ENCODE measurements around the gene ALDH1L1. TPM values are rescaled to one million over a fixed set of nuclear protein-coding genes. Genes with fewer than 3 reads are reported as not detected.
A peak's percentile ranks its signal among the peaks of the same experiment; 100 is the strongest.

The ALDH1L1 gene
- total RNA-seq, 1 donor from 2014 or later = not detected

DNA sequence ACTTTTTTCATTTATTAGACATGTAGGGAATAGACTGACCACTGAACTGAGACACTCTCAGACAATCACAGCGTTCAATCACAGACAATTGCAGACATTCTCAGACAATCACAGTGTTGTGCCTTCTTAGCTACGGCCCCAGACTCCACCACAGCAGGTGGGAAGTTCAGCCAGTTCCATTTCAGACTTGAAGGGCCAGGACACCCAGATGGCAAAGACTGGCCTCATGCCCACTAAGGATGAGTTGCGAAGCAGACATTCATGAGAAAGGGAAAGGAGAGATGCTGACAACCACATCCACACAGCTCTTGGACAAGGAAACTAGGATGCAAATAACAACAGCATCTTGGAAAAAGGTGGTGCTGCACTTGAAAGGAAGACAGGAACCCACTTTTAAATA is 21.9 kb upstream of the ALDH1L1 start:
- no peak for DNase-seq
- no peaks in the 10 kb centered on the region for H3K27me3 Mint-ChIP-seq (ENCODE audit: unreplicated experiment)
- TF ChIP-seq, protein P1, sequence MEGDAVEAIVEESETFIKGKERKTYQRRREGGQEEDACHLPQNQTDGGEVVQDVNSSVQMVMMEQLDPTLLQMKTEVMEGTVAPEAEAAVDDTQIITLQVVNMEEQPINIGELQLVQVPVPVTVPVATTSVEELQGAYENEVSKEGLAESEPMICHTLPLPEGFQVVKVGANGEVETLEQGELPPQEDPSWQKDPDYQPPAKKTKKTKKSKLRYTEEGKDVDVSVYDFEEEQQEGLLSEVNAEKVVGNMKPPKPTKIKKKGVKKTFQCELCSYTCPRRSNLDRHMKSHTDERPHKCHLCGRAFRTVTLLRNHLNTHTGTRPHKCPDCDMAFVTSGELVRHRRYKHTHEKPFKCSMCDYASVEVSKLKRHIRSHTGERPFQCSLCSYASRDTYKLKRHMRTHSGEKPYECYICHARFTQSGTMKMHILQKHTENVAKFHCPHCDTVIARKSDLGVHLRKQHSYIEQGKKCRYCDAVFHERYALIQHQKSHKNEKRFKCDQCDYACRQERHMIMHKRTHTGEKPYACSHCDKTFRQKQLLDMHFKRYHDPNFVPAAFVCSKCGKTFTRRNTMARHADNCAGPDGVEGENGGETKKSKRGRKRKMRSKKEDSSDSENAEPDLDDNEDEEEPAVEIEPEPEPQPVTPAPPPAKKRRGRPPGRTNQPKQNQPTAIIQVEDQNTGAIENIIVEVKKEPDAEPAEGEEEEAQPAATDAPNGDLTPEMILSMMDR (IDR thresholded peaks at IDR 0.05; ENCODE audit: partially characterized antibody, unreplicated experiment) = no peak
- H3K4me1 Mint-ChIP-seq (ENCODE audit: low read depth, unreplicated experiment) = no peaks in the 10 kb centered on the region
- no peak overlapping the region for H3K27ac Mint-ChIP-seq (ENCODE audit: unreplicated experiment)
- H3K4me3 Mint-ChIP-seq (ENCODE audit: unreplicated experiment) = no peak overlapping the region
- H3K36me3 Mint-ChIP-seq (ENCODE audit: unreplicated experiment) = peaks cover 5% of the 10 kb centered on the region
- H3K9me3 Mint-ChIP-seq (ENCODE audit: unreplicated experiment) = peaks cover 2% of the 10 kb centered on the region

DNA sequence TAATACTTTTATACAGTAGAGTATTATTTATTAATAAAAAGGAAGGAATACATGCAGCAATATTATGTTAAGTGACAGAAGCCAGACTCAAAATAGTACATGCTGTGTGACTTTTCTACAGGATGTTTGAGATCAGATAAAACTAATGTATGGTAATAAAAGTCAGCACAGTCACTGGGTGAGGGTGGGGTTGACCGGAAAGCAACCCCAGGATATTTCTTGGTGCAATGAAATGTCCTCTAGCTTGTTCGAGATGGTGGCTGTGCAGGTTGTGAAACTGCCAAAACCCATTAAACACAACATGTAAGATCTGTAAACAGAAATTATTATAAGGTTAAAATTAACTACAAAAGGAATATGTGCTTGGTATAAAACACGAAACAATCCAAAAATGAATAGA is 20.8 kb upstream of the ALDH1L1 start:
- Mint-ChIP-seq H3K27me3 (ENCODE audit: unreplicated experiment) (no peaks in the 10 kb centered on the region), H3K9me3 (ENCODE audit: unreplicated experiment) (peaks cover 2% of the 10 kb centered on the region), H3K4me3 (ENCODE audit: unreplicated experiment) (no peak overlapping the region), H3K27ac (ENCODE audit: unreplicated experiment) (no peak overlapping the region), H3K4me1 (ENCODE audit: low read depth, unreplicated experiment) (no peaks in the 10 kb centered on the region), H3K36me3 (ENCODE audit: unreplicated experiment) (peaks cover 8% of the 10 kb centered on the region)
- DNase-seq = no peak
- TF ChIP-seq, protein P1 (IDR thresholded peaks at IDR 0.05; ENCODE audit: partially characterized antibody, unreplicated experiment) = no peak

DNA sequence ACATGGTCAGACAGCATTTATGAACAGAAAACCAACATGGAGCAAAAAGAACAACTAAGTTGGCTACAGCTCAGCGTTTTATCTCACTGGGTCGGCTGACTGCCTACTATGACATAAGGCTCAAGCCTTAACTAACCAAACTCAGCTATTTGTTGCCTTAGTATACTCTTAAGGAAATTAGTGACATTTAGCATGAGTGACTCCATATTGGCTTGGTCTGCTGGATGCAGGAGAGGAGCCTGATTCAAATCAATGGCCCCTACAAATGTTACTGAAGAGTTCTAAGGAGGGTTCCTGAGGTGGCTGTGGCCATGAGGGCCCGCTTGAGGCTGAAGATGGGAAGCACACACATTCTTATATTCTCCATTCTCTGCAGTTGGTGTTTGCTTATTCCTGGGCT is 20.1 kb upstream of the ALDH1L1 start:
- peaks cover 8% of the 10 kb centered on the region for H3K36me3 Mint-ChIP-seq (ENCODE audit: unreplicated experiment)
- peaks cover 2% of the 10 kb centered on the region for H3K9me3 Mint-ChIP-seq (ENCODE audit: unreplicated experiment)
- no peaks in the 10 kb centered on the region for H3K27me3 Mint-ChIP-seq (ENCODE audit: unreplicated experiment)
- H3K27ac Mint-ChIP-seq (ENCODE audit: unreplicated experiment) = no peak overlapping the region
- H3K4me1 Mint-ChIP-seq (ENCODE audit: low read depth, unreplicated experiment) = no peaks in the 10 kb centered on the region
- no peak for DNase-seq
- TF ChIP-seq, protein P1 (IDR thresholded peaks at IDR 0.05; ENCODE audit: partially characterized antibody, unreplicated experiment) = no peak
- no peak overlapping the region for H3K4me3 Mint-ChIP-seq (ENCODE audit: unreplicated experiment)

DNA sequence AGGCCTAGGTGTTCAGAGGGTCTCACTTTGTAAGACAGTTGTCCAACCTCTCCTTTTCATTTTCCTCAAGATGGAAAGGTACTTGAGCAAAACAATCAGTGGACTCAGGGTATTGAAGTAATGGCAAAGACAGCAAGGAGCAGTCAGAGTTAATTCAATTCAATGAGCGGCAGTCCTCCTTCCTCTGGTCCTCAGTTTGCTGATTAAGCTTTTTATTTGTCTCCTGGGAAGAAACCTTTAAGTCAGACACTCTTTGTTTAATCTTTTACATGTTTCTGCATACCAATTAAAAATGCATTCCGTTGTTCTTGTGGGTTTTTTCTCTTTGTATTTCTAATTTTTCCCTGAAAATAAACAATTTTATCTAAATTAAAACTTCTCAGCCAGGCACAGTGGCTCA is 18.9 kb upstream of the ALDH1L1 start:
- Mint-ChIP-seq H3K36me3 (ENCODE audit: unreplicated experiment) (peaks cover 17% of the 10 kb centered on the region), H3K27me3 (ENCODE audit: unreplicated experiment) (no peaks in the 10 kb centered on the region), H3K4me3 (ENCODE audit: unreplicated experiment) (no peak overlapping the region), H3K27ac (ENCODE audit: unreplicated experiment) (no peak overlapping the region), H3K9me3 (ENCODE audit: unreplicated experiment) (peaks cover 4% of the 10 kb centered on the region), H3K4me1 (ENCODE audit: low read depth, unreplicated experiment) (no peaks in the 10 kb centered on the region)
- TF ChIP-seq, protein P1 (IDR thresholded peaks at IDR 0.05; ENCODE audit: partially characterized antibody, unreplicated experiment) = no peak
- DNase-seq = no peak

DNA sequence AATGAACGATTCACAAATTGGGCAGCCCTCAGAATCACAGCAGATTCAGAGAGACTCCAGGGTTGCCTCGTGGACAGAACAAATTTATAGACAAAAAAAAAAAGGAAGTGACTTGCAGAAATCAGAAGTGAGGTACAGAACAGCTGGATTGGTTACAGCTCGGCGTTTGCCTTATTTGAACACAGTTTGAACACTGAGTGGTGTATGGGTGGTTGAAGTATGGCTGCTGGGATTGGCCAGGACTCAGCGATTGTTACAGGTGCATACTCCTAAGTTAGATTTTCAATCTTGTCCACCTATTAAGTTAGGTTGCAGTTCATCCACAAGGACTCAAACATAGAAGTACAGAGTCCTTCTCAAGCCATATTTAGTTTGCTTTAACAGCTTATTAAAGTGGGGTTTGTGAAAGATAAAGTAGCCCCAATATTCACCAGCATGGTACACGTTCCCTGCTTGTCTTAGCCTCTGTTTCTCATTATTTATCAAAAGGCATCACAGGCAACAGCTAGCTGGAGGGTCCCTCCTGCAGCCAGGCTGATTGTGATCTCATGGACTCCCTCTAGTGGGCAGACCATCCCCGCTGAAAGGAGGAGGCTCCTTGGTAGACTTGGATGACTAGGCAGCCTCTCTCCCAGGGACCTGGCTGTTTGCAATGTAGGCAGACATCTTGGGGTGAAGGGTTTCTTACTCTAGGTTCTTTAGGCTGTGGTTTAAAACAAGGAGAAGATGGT is 17.6 kb upstream of the ALDH1L1 start:
- H3K4me3 Mint-ChIP-seq (ENCODE audit: unreplicated experiment) = no peak overlapping the region
- DNase-seq = peak; percentile 71
- H3K36me3 Mint-ChIP-seq (ENCODE audit: unreplicated experiment) = peaks cover 17% of the 10 kb centered on the region
- H3K4me1 Mint-ChIP-seq (ENCODE audit: low read depth, unreplicated experiment) = no peaks in the 10 kb centered on the region
- H3K27ac Mint-ChIP-seq (ENCODE audit: unreplicated experiment) = no peak overlapping the region
- no peaks in the 10 kb centered on the region for H3K27me3 Mint-ChIP-seq (ENCODE audit: unreplicated experiment)
- TF ChIP-seq, protein P1 (IDR thresholded peaks at IDR 0.05; ENCODE audit: partially characterized antibody, unreplicated experiment) = peak; percentile 43
- peaks cover 4% of the 10 kb centered on the region for H3K9me3 Mint-ChIP-seq (ENCODE audit: unreplicated experiment)
